GM21447 (cell line): ENCODE results near the gene FRS3.
"Not testable (repeated sequence)": the region's sequence is repeated elsewhere in the genome, so short reads cannot be mapped to it uniquely, and the experiment has no call there.

Source experiments
- ATAC-seq: cut with Tn5 transposase; IDR thresholded peaks from one replicate; pipeline ENCODE4 v1.9.1; 2021; ENCODE audit not compliant: unreplicated experiment

Gene FRS3

DNA sequence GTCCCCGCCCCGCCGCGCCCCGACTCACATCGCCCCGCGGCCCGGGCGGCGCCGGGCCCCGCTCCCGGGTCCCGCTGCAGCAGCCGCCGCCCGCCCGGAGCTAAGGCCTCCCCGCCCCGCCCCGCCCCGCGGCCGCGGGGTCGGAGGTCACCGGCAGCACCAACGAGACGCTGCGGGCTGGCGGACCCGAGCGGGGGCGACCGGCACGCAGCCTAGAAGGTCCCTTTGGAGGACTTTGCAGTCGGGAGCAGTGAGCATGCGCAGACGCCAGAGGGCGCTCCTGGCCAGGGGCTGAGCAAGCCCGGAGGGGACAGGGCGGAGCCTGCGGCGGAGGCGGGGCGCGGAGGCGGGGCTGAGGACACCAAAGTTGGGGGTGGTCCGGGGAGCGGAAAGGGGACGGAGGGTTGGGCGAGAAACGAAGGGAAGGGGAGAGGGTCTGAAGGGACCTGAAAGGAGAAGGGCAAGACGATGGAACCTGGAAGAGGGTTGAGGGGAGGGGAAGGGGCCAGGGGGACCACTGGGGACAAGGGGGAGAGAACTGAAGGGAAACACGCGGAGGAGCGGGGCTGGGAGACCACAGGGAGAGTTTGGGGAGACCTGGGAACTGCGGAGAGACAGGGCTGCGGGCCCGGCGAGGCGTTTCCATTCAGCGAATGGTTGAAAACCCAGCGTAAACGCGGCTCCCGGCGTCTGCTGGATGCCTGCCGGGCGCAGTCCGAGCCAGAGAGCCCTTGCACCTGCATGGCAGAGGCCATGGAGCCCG lies at the start of gene FRS3:
FRS3 (minus strand) TSS at position 113 of the 763 bp plus-strand sequence. CDS start 2,913 bp downstream, outside the sequence.
- peak; percentile 94 for ATAC-seq

DNA sequence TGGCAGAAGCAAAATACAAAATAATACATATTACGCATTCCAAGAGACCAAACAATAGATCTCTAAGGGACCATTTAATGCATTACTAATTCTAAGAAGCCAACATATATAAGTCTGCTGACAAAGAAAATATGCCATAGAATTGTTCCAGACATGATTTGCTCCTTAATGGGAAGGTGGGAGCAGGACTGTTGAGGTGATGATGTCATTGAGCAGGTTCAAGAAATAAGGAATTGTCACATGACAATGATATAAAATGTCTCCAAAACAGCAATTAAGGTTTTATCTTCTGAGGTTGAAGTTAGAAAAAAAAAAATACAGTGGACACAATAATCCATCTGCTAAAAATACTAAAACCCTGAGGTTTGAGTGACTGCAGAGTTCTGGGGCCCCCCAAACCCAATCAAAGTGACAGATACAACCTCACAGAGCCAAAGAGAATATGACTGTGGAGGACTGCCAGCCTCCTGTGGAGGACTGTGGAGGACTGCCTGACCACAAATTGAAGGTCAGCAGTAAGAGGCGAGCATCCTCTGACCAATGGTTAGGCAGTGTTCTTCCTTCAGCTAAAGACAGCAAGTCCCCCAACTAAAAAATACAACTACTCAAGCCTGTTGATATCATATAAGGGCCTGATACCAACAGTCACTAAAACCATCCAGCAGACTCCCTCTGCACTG lies 46.8 kb upstream of the FRS3 start:
- ATAC-seq = no peak

- ATAC-seq = no peak
Observed at GRCh38 chr6:41824571-41825569, 45.2 kb upstream of the FRS3 start.

DNA sequence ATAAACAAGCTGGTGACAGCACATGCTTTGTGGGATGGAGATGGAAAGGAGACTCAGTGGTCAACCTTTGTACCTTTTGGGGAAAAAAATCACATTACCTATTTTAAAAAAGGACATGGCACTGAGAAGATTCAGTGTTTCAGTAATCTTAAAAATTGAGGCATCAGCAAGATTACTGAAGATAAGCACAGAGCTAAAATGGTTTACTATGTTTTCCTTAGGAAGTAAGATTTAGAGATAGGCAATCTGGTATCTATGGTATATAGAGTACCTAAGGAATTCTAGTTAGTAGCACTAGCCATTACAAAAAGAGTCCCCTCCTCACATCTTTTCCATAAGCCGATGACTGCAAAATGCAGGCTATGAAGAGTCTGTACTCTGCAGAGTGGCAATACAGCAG lies 43.5 kb upstream of the FRS3 start:
- no peak for ATAC-seq

- no peak for ATAC-seq
Observed at GRCh38 chr6:41822021-41822420, 42.3 kb upstream of the FRS3 start.

- no peak for ATAC-seq
Observed at GRCh38 chr6:41821266-41821665, 41.6 kb upstream of the FRS3 start.

DNA sequence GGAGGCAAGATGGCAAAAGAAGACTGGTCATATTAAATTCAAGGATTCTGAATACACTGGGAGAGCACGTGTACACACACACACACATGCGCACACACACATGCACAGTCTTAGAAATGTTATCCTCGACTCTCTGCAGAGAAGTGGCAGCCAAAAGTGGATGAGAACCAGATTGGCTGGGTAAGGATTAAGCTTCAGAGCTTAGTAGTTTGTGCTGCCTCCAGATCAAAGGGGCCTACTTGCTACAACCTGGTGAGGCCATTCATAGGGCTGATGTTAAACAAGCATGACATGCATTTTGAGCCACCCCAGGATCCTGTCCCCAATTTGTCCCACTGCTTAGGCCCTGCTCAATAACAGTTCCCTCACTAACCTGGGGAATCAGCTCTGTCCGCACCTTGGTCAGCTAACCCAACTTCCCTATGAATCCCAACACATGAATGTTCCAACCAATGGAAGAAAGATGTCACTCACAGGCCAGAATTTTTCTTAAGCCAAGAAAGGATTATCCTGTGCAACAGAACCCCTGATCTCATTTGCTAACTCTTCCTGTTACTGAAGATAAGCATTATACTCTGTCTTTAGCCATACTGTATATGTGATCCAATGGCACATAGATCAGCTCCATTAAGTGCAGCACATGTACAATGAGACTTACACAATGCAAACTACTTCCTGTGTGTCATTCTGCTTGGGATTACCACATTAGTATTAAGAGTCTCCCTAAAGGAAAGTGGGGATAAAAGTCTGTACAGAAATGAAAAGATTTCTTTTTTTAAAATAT lies 38.8 kb upstream of the FRS3 start:
- ATAC-seq = no peak

DNA sequence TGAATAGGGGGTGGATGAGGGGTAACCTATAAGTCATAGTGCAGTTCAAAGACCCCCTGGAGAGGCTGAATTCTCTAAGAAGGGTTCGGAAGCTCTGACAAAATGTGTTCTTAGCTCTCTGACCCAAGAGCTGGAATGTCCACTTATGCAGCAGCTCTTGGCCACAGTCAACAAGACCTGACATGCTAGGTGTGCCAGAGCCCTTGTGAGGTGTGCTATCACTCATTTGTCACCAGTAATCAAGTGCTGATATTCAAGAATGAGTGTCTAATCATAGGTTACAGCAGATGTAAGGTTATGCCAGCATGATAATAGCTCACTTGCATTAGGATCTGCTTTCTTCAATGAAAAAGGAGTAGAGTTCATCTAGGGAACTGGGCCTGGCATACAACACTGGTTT lies 35.9 kb upstream of the FRS3 start:
- ATAC-seq = no peak

- no peak for ATAC-seq
Observed at GRCh38 chr6:41814629-41815028, 34.9 kb upstream of the FRS3 start.

DNA sequence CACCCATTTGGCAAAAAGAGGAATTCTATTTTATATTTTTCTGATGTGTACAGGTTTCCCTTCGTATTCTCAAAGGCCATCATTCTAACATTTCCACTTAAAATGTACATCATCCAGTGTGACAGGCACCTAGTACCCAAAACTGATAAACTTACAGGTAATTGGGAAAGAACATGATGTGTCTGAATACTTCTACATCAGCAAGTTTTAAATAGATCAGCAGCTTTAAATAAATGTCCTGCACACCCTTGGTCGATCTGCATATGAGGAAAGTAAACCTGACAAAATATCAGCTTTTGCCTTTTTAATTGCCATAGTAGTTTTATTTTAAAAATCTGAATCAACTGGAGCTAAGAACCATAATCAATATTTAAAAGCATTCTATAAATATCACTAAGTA lies 34.3 kb upstream of the FRS3 start:
- no peak for ATAC-seq

- ATAC-seq = no peak
Observed at GRCh38 chr6:41813469-41813868, 33.8 kb upstream of the FRS3 start.

DNA sequence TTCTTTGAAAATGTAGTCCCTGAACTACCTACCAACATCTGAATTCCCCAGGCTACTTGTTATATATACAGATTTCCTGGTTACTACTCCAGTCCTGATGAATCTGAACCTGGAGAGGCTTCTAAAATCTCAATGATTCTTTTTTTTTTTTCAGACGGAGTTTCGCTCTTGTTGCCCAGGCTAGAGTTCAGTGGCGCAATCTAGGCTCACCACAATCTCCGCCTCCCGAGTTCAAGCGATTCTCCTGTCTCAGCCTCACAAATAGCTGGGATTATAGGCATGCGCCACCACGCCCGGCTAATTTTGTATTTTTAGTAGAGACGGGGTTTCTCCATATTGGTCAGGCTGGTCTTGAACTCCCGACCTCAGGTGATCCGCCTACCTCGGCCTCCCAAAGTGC lies 32.2 kb upstream of the FRS3 start:
- not testable (repeated sequence) for ATAC-seq

DNA sequence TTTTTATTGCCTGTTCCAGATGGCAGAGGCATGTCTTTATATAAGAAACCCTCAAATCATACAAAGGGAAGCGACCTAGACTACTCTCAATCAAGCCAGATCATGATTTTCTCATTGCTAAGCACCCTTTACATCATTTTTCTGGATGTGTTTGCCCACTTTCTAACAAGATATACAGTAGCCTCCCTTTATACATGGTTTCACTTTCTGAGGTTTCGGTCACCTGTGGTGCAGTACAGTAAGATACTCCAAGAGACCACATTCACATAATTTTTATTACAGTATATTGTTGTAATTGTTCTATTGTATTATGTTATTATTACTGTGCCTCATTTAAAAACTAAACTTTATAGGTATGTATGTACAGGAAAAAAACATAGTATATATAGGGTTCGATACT lies 31.4 kb upstream of the FRS3 start:
- ATAC-seq = no peak

DNA sequence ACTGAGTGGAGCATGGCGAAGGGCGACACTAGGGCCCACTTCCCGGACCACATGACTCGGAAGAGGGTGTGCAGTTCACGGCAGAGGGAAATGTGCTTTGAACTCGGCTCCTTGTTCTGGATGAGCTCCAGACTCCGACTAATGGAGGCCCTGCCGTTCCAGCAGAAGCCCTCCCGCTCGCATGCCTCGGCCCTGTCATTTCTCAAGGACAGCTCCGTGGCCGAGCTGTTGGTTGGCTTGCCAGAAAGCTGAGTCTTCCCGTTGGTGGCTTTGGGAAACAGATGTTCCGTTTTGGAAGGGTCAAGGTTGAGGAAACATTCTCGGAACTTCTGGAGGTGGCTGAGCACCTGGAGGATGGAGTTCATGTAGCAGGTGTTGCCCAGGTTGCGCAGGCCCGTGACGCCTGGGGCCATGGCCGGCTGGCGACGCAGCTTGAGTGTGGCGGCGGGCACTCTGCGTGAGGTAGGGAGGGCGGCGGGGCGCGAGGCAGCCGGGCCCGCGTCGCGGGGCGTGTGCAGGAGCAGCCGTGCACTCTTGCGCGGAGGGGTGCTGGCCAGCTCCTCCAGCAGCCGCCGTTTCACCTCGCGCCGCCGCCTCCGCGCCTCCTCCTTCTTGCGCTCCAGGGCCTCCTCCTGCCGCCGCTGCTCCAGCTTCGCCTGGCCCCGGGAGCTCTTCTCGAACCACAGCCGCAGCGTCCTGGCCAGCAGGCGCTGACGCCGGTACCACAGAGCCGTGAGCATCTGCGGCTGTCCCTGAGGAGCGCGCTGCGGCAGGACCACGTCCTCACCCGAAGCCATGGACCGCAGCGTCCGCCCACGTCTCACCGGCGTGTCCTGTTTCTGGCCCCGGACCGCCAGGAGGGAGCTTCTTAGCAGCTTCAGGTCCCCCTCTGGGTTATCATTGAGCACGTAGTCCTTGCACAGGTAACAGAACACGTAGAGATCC lies 26.4 kb upstream of the FRS3 start:
- ATAC-seq = no peak

DNA sequence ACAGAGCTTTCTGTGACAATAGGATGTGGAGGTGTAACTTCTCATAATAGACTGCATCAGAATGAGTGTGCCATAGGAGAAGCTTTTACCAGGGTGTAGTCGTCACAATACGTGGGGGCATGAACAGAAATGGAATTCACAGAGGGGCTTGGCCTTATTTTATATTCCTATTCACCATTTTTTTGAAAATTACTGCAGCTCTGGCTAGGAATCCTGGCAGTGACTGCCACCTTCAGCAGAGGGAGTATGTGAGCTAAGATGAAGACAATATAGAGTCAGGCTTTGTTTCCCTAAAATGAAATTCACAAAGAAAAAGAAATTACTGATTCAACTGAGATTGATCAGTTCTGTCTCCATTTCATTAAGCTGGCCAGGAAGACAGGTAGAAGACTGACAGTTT lies 21.7 kb upstream of the FRS3 start:
- ATAC-seq = no peak

- no peak for ATAC-seq
Observed at GRCh38 chr6:41799559-41799911, 19.8 kb upstream of the FRS3 start.

GRCh38 chr6:41798901-41799558 lies 19.3 kb upstream of the FRS3 start:
- ATAC-seq = no peak

DNA sequence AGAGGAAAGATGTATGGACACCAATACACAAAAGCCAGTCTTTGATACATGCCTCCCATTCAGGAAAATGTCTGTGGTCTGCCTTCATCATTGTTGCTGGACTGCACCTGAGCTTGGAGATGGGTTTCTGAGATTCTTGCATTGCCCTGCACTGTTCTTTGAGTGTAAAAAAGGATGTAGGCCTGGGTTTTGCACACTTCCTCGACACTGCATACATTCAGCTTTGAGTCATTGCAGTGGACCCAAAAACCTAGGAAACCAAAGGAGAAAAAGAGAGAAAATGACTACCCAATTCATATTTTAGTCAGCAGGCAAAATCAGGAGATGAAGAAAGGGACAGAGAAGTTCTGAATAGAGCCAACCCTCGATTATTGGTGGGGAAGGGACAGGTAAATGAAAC lies 16.8 kb upstream of the FRS3 start:
- ATAC-seq = no peak

GRCh38 chr6:41791984-41792383 lies 12.3 kb upstream of the FRS3 start:
- ATAC-seq = no peak
